Measurements from ENCODE around the gene CELF2. TPM values are rescaled to one million over a fixed set of nuclear protein-coding genes. Genes with fewer than 3 reads are reported as not detected.

The CELF2 gene
- total RNA-seq, 6 donors from 2014 or later: 82.7 to 193 (median 120) TPM

DNA sequence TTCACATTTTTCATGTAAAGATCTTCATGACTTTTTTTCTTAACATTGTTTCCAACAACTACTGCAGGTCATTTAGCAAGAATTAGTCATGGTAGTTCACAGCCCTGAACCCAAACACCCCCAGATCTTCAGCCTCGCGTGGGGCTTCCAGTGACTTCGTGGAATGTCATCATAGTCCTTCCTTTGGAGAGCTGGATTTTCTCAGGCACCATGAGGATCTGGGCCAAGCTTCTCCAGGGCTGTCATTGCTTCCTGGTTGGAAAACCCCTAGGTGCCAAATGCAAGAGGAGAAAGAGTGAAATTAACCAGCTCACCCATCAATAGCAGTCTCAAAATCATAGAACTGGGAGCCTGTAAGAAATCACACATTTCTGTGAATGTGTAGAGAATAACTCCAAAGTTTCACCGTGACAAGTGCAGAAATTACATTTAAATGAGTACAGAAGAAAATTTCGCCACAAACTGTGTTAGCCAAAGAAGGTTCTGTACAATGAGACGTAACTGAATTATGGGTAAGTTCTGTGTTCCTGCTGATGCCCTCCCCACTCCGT, 175.4 kb downstream of the CELF2 start:
- 84 to 86% methylated on average over 7 of the region's 7 CpGs for whole genome bisulfite sequencing, 2 donors
- H3K27ac ChIP-seq: peak overlapping the region in 1 of 4 donors; percentile 22
- H3K27me3 ChIP-seq: no peaks in the 10 kb centered on the region
- peaks cover 17 to 72% (median 40%) of the 10 kb centered on the region in 4 donors for H3K4me1 ChIP-seq
- ATAC-seq (ENCODE audit: low FRiP score in 2 of 2): no peak
- H3K9me3 ChIP-seq: no peaks in the 10 kb centered on the region
- TF ChIP-seq POLR2AphosphoS5 (IDR thresholded peaks at IDR 0.05) (no peak), EP300 (IDR thresholded peaks at IDR 0.05) (no peak), POLR2A (IDR thresholded peaks at IDR 0.05) (no peak)
- TF ChIP-seq, protein P1, sequence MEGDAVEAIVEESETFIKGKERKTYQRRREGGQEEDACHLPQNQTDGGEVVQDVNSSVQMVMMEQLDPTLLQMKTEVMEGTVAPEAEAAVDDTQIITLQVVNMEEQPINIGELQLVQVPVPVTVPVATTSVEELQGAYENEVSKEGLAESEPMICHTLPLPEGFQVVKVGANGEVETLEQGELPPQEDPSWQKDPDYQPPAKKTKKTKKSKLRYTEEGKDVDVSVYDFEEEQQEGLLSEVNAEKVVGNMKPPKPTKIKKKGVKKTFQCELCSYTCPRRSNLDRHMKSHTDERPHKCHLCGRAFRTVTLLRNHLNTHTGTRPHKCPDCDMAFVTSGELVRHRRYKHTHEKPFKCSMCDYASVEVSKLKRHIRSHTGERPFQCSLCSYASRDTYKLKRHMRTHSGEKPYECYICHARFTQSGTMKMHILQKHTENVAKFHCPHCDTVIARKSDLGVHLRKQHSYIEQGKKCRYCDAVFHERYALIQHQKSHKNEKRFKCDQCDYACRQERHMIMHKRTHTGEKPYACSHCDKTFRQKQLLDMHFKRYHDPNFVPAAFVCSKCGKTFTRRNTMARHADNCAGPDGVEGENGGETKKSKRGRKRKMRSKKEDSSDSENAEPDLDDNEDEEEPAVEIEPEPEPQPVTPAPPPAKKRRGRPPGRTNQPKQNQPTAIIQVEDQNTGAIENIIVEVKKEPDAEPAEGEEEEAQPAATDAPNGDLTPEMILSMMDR (IDR thresholded peaks at IDR 0.05): no peak
- DNase-seq: no peak
- H3K4me3 ChIP-seq: no peak overlapping the region
- H3K36me3 ChIP-seq: peaks cover 0 to 10% (median 6%) of the 10 kb centered on the region in 4 donors

DNA sequence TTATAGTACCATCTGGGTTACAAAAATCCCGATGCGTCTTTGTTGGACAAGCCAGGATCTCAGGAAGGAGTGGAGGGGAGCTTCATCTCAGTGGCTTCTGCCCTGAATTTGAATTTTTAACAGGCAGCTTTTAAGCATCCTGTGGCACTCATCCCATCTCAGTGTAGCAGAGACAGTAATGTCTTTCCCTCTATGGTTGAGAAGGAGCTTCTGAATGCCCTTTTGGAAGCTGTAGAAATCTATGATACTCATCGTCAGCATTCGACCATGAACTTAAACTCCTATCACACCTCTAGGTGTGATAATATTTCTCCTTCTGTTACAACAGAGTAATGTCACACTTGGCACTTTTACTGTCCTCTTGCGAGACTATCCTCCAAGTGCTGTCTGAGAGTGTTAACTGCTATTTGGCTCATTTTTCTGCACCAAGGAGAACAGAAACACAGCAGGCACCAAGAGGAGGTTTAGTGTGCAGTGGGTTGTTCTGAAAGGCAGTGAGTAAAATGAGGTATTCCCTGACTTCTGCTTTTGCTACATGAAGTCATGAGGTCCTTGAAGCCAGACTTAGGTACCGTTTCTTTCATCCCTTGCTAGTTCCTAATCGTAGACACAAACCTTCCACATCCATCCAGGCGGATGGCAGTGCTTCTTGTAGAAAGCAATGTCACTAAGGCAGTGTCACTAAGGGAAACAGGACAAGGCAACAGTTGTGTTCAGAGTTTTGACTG, 177.4 kb downstream of the CELF2 start:
- WGBS, 2 donors: 81 to 87% methylated on average over 8 of the region's 8 CpGs
- peaks cover 21 to 59% (median 39%) of the 10 kb centered on the region in 4 donors for H3K4me1 ChIP-seq

DNA sequence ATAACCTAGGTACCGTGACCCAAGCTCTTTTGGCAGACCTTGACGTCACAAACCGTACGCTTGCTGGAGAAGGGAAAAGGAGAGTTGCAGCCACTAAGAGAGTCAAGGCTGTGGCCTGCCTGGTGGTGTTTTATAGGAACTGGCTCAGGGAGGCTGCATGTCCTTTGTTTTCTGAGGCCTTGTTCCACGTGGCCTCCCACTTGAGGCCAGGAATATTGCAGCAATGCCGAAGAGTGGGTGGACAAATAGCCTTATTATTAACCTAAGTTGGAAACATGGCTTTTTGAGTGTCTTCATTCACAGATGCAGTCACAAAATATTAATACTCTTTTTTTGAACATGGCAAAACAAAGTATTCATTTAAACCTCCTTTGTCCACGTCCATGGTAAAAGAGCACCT, 178.0 kb downstream of the CELF2 start:
- no peak for TF ChIP-seq POLR2AphosphoS5 (IDR thresholded peaks at IDR 0.05)
- TF ChIP-seq, protein P1 (IDR thresholded peaks at IDR 0.05): no peak
- TF ChIP-seq EP300 (IDR thresholded peaks at IDR 0.05): no peak
- no peak for TF ChIP-seq POLR2A (IDR thresholded peaks at IDR 0.05)
- Histone ChIP-seq H3K4me1 (peaks cover 21 to 55% (median 38%) of the 10 kb centered on the region in 4 donors), H3K27ac (no peak overlapping the region), H3K9me3 (no peaks in the 10 kb centered on the region), H3K27me3 (no peaks in the 10 kb centered on the region), H3K36me3 (peaks cover 0 to 10% (median 6%) of the 10 kb centered on the region in 4 donors), H3K4me3 (no peak overlapping the region)
- 82 to 86% methylated on average over 7 of the region's 7 CpGs for WGBS, 2 donors
- ATAC-seq (ENCODE audit: low FRiP score in 2 of 2) (no peak), DNase-seq (no peak)

More for the DNA sequence above, 177.4 kb downstream of the CELF2 start:
- Histone ChIP-seq H3K27ac (no peak overlapping the region), H3K9me3 (no peaks in the 10 kb centered on the region), H3K27me3 (no peaks in the 10 kb centered on the region), H3K36me3 (peaks cover 0 to 10% (median 6%) of the 10 kb centered on the region in 4 donors), H3K4me3 (no peak overlapping the region)
- DNase-seq: no peak
- ATAC-seq (ENCODE audit: low FRiP score in 2 of 2): no peak
- TF ChIP-seq, protein P1 (IDR thresholded peaks at IDR 0.05): no peak
- TF ChIP-seq POLR2AphosphoS5 (IDR thresholded peaks at IDR 0.05) (no peak), POLR2A (IDR thresholded peaks at IDR 0.05) (no peak), EP300 (IDR thresholded peaks at IDR 0.05) (no peak)

DNA sequence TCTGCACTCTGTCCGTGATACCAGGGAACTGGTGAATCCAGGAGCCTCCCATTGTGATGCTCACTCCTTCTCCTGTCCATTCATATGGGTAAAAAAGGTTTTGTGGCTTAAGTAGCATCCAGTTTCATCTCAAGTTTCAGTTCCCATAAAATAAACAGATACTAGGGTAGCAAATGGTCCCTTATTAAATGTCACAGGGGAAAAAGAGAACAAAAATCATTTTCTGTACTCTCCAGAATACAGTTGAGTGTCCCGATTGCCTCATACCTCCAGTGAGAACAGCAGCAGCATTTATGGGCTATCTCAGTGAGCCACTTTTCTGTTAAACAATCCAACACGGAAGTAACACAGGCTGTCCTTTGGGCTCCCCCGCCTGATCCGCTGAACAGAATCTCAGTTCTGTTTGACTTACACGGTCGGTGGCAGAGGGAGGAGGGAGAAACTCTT, 179.6 kb downstream of the CELF2 start:
- H3K36me3 ChIP-seq: peaks cover 0 to 10% (median 6%) of the 10 kb centered on the region in 4 donors
- peaks cover 10 to 40% (median 23%) of the 10 kb centered on the region in 4 donors for H3K4me1 ChIP-seq
- H3K27ac ChIP-seq: peak overlapping the region in 1 of 4 donors; percentile 15
- no peaks in the 10 kb centered on the region for H3K9me3 ChIP-seq
- no peaks in the 10 kb centered on the region for H3K27me3 ChIP-seq
- peak; percentile 74 to 84 for ATAC-seq (ENCODE audit: low FRiP score in 2 of 2)
- TF ChIP-seq EP300 (IDR thresholded peaks at IDR 0.05) (no peak), POLR2AphosphoS5 (IDR thresholded peaks at IDR 0.05) (no peak), POLR2A (IDR thresholded peaks at IDR 0.05) (no peak)
- TF ChIP-seq, protein P1 (IDR thresholded peaks at IDR 0.05): no peak
- DNase-seq: peak in 1 of 2 donors; percentile 79
- 32 to 46% methylated on average over 5 to 7 of the region's 7 CpGs for WGBS, 2 donors
- H3K4me3 ChIP-seq: no peak overlapping the region
